ENCODE data around the gene THNSL1. TPM values are rescaled to one million over a fixed set of nuclear protein-coding genes. Genes with fewer than 3 reads are reported as not detected.

The THNSL1 gene
- total RNA-seq, 1 experiment from 2014 or later = 4.2 TPM

DNA sequence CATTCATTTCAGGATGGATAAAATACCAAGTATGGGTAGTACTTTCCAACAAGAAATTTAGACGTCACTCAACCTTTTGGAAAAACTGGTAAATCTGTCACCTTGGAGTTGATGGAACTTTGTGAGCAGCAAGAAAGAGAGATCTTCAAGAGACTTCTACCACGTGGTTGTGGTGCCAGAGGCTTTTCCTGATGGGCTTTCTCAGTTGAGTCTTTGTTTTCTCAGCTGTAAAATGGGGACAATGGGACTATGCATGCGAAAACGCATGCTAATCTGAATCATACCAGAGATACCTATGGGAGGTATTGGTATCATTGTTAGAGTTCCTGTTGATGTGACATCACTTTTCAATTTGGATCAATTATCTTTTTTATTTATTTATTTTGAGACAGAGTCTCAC, 59.4 kb downstream of the THNSL1 start:
- Histone ChIP-seq H3K4ac (ENCODE audit: low read depth, low read length) (no peak overlapping the region), H3K23ac (ENCODE audit: insufficient read length, low read depth, low read length) (no peak overlapping the region), H3K79me2 (ENCODE audit: insufficient read depth, low read length) (no peaks in the 10 kb centered on the region), H2AK5ac (ENCODE audit: insufficient read length, low read length) (no peak overlapping the region), H2BK15ac (ENCODE audit: low read depth, low read length) (no peak overlapping the region), H2BK120ac (ENCODE audit: low read depth, low read length, poor library complexity, severe bottlenecking) (no peak overlapping the region), H2BK5ac (ENCODE audit: insufficient read length, low read length) (no peak overlapping the region), H4K91ac (ENCODE audit: insufficient read length, low read depth, low read length) (no peak overlapping the region), H3K18ac (ENCODE audit: insufficient read length, low read depth, low read length) (no peak overlapping the region), H3K14ac (ENCODE audit: insufficient read depth, low read length) (no peak overlapping the region), H4K20me1 (ENCODE audit: control insufficient read depth, insufficient read depth, insufficient read length) (no peaks in the 10 kb centered on the region), H2BK20ac (ENCODE audit: low read depth, low read length, poor library complexity, severe bottlenecking) (no peak overlapping the region), H3K4me1 (ENCODE audit: insufficient read depth, low read length) (no peaks in the 10 kb centered on the region), H3K27me3 (ENCODE audit: insufficient read depth, low read length) (no peaks in the 10 kb centered on the region), H4K5ac (ENCODE audit: insufficient read length, low read depth, low read length) (no peak overlapping the region), H3K9ac (ENCODE audit: extremely low read depth, insufficient read length, low read length) (no peak overlapping the region), H3K23me2 (ENCODE audit: insufficient read length, low read depth, low read length, poor library complexity, severe bottlenecking) (no peaks in the 10 kb centered on the region), H3K4me2 (ENCODE audit: insufficient read depth, insufficient read length, low read length) (no peak overlapping the region), H3K27ac (ENCODE audit: insufficient read length, low read depth, low read length) (no peak overlapping the region), H3T11ph (ENCODE audit: low read length) (no peak overlapping the region), H3K9me3 (ENCODE audit: control insufficient read depth, low read depth, low read length) (no peaks in the 10 kb centered on the region), H2BK12ac (ENCODE audit: insufficient read length, low read depth, low read length) (no peak overlapping the region), H2AFZ (ENCODE audit: low read length) (no peak overlapping the region), H3K79me1 (ENCODE audit: insufficient read depth, low read depth, low read length, poor library complexity, severe bottlenecking) (no peaks in the 10 kb centered on the region), H3K56ac (ENCODE audit: insufficient read length, low read depth, low read length) (no peak overlapping the region), H4K8ac (replicated peaks; ENCODE audit: insufficient read length, low read depth, low read length) (no peak overlapping the region)
- H3K27ac Mint-ChIP-seq = no peak overlapping the region
- H3K4me1 Mint-ChIP-seq = peaks cover 7 to 8% of the 10 kb centered on the region in 2 experiments
- H3K27me3 Mint-ChIP-seq (ENCODE audit: low read depth) = peaks cover 56% of the 10 kb centered on the region
- WGBS (ENCODE audit: extremely low coverage, insufficient read length, low lambda C conversion rate) = no CpG with 5 or more reads among the region's 4 CpGs
- no peak for DNase-seq
- TF ChIP-seq, protein P1, sequence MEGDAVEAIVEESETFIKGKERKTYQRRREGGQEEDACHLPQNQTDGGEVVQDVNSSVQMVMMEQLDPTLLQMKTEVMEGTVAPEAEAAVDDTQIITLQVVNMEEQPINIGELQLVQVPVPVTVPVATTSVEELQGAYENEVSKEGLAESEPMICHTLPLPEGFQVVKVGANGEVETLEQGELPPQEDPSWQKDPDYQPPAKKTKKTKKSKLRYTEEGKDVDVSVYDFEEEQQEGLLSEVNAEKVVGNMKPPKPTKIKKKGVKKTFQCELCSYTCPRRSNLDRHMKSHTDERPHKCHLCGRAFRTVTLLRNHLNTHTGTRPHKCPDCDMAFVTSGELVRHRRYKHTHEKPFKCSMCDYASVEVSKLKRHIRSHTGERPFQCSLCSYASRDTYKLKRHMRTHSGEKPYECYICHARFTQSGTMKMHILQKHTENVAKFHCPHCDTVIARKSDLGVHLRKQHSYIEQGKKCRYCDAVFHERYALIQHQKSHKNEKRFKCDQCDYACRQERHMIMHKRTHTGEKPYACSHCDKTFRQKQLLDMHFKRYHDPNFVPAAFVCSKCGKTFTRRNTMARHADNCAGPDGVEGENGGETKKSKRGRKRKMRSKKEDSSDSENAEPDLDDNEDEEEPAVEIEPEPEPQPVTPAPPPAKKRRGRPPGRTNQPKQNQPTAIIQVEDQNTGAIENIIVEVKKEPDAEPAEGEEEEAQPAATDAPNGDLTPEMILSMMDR (conservative IDR thresholded peaks at IDR 0.05) = no peak
- H3K36me3 Mint-ChIP-seq (ENCODE audit: insufficient read depth in 1 of 3, low read depth in 3 of 3) = no peaks in the 10 kb centered on the region
- H3K9me3 Mint-ChIP-seq = no peaks in the 10 kb centered on the region
- H3K4me3 Mint-ChIP-seq = no peak overlapping the region

Other genes starting within 250 kb of the THNSL1 start
- 6.8 and 7.5 TPM in 2 replicates for gene PRTFDC1, start 64.0 kb upstream of the THNSL1 start, total RNA-seq (2021)
- 0.26 TPM in 1 of 2 replicates, not detected in the other for gene ENKUR, start 454 bp upstream of the THNSL1 start, total RNA-seq (2021)
- gene GPR158, start 158.4 kb downstream of the THNSL1 start, total RNA-seq (2021) = 0.24 and 0.33 TPM in 2 replicates

Data from H9 (cell line).